OCI-LY7 (cell line): ENCODE data around the gene PPP4R1. TPM values are rescaled to one million over a fixed set of nuclear protein-coding genes. Genes with fewer than 3 reads are reported as not detected.

Experiments
- BruUV-seq: library from RNA; stranded (reverse); fragments of 400-500 nt; replicated peaks from 2 replicates; lab custom pipeline; 2021; lab: Mats Ljungman, UMichigan
- CTCF ChIA-PET: fragments of 300-600 bp; sonication (Branson Sonifier 250); formaldehyde crosslinking; loops from one replicate; lab custom pipeline; 2022; ENCODE audit warnings: antibody characterized with exemption; ENCODE audit not compliant: unreplicated experiment; lab: Charles Lee
- POLR2A ChIA-PET: fragments of 300-600 bp; sonication (Branson Sonifier 250); formaldehyde crosslinking; loops from one replicate; lab custom pipeline; 2022; ENCODE audit warnings: antibody characterized with exemption; lab: Charles Lee
- DNase-seq: peaks from one replicate; pipeline ENCODE4 v3.0.0-alpha.2; 2015; ENCODE audit warnings: low spot score
- H2AFZ ChIP-seq: fragments of 200-600 bp; sonication (generic), shearing (Covaris generic); 2 replicates; pipeline ENCODE4 v1.6.1; 2014; ENCODE audit warnings: mild to moderate bottlenecking, antibody characterized with exemption, low read length, moderate library complexity
- H3K27ac ChIP-seq: fragments of 200-600 bp; sonication (generic); 2 replicates; pipeline ENCODE4 v1.5.1; 2014; ENCODE audit warnings: mixed run types, low read depth, mild to moderate bottlenecking, moderate library complexity, low read length, inconsistent platforms; ENCODE audit not compliant: poor library complexity, severe bottlenecking
- H3K36me3 ChIP-seq: fragments of 200-600 bp; sonication (generic); 2 replicates; pipeline ENCODE4 v1.6.1; 2014; ENCODE audit warnings: mild to moderate bottlenecking, antibody characterized with exemption, low read length, moderate library complexity, mixed read lengths; ENCODE audit not compliant: insufficient read depth
- H3K4me1 ChIP-seq: fragments of 200-600 bp; sonication (generic); 2 replicates; pipeline ENCODE4 v1.5.1; 2014; ENCODE audit warnings: mild to moderate bottlenecking, low read length; ENCODE audit not compliant: insufficient read depth, poor library complexity, severe bottlenecking
- H3K4me2 ChIP-seq: fragments of 200-600 bp; sonication (generic); 2 replicates; pipeline ENCODE4 v1.6.1; 2014; ENCODE audit warnings: mild to moderate bottlenecking, low read length
- H3K4me3 ChIP-seq: fragments of 200-600 bp; sonication (generic); 2 replicates; pipeline ENCODE4 v1.5.1; 2014; ENCODE audit warnings: mild to moderate bottlenecking, low read depth, low read length; ENCODE audit not compliant: poor library complexity, severe bottlenecking
- H3K79me2 ChIP-seq: fragments of 200-600 bp; sonication (generic); 2 replicates; pipeline ENCODE4 v1.6.1; 2016; ENCODE audit warnings: low read depth, mild to moderate bottlenecking, low read length, moderate library complexity, mixed read lengths; ENCODE audit not compliant: insufficient read depth
- H3K9me2 ChIP-seq: fragments of 200-600 bp; sonication (generic); 2 replicates; pipeline ENCODE4 v1.6.1; 2016; ENCODE audit warnings: mild to moderate bottlenecking, low read length, mixed read lengths; ENCODE audit not compliant: insufficient read depth
- H3K9me3 ChIP-seq: fragments of 200-600 bp; sonication (generic); 2 replicates; pipeline ENCODE4 v1.6.1; 2014; ENCODE audit warnings: mild to moderate bottlenecking, mixed run types, low read length, mixed read lengths
- H4K20me1 ChIP-seq: fragments of 200-600 bp; sonication (generic); 2 replicates; pipeline ENCODE4 v1.6.1; 2014; ENCODE audit warnings: mild to moderate bottlenecking, antibody characterized with exemption, low read length, moderate library complexity, mixed read lengths; ENCODE audit not compliant: insufficient read depth
- EZH2phosphoT487 ChIP-seq: fragments of 200-600 bp; sonication (generic); IDR thresholded peaks from 2 replicates; pipeline ENCODE4 v1.6.1; 2018; ENCODE audit warnings: low read depth, borderline replicate concordance, mild to moderate bottlenecking, mixed run types, antibody characterized with exemption, low read length, moderate library complexity, mixed read lengths
- intact Hi-C: fragments of 100-400 bp; cut with micrococcal nuclease; formaldehyde crosslinking; loops from one replicate; pipeline ENCODE4 v1.10.0; 2022; ENCODE audit not compliant: unreplicated experiment
- total RNA-seq, 2 experiments: library from RNA; depleted of rRNA in 1 of 2; stranded (reverse); fragments of >200 nt in 1 of 2; shearing (Covaris generic) in 1 of 2; gene quantifications; 2 replicates each; pipeline ENCODE4 v1.2.3, GENCODE V29; 2014 to 2022
- TF ChIP-seq, protein P1 (sequence below): fragments of 200-600 bp; sonication (generic); conservative IDR thresholded peaks from 2 replicates; pipeline ENCODE4 v1.5.1; 2014; ENCODE audit warnings: mild to moderate bottlenecking, antibody characterized with exemption, low read length, moderate library complexity, mixed read lengths

Gene PPP4R1
- total RNA-seq, 2 experiments from 2014 or later = 64.9 to 72.4 TPM

GRCh38 chr18:9570255-9570654 lies 44.1 kb downstream of the PPP4R1 start:
- no peaks in the 10 kb centered on the region for H3K9me2 ChIP-seq
- BruUV-seq = TSS peak; percentile 21
- no peak overlapping the region for H3K4me3 ChIP-seq
- no peaks in the 10 kb centered on the region for H4K20me1 ChIP-seq
- DNase-seq = no peak
- peaks cover 54% of the 10 kb centered on the region for H3K36me3 ChIP-seq
- CTCF ChIA-PET = no interaction called here
- H3K9me3 ChIP-seq = no peaks in the 10 kb centered on the region
- no peak for TF ChIP-seq EZH2phosphoT487
- TF ChIP-seq, protein P1, sequence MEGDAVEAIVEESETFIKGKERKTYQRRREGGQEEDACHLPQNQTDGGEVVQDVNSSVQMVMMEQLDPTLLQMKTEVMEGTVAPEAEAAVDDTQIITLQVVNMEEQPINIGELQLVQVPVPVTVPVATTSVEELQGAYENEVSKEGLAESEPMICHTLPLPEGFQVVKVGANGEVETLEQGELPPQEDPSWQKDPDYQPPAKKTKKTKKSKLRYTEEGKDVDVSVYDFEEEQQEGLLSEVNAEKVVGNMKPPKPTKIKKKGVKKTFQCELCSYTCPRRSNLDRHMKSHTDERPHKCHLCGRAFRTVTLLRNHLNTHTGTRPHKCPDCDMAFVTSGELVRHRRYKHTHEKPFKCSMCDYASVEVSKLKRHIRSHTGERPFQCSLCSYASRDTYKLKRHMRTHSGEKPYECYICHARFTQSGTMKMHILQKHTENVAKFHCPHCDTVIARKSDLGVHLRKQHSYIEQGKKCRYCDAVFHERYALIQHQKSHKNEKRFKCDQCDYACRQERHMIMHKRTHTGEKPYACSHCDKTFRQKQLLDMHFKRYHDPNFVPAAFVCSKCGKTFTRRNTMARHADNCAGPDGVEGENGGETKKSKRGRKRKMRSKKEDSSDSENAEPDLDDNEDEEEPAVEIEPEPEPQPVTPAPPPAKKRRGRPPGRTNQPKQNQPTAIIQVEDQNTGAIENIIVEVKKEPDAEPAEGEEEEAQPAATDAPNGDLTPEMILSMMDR = no peak
- no peak overlapping the region for H3K4me2 ChIP-seq
- POLR2A ChIA-PET = interaction anchor here (0.6 kb wide), 1 partner anchor 79 kb away, joined by 6 read pairs; no protein-coding TSS in a partner anchor
- no peak overlapping the region for H3K27ac ChIP-seq
- H3K4me1 ChIP-seq = no peaks in the 10 kb centered on the region
- no peak overlapping the region for H2AFZ ChIP-seq
- H3K79me2 ChIP-seq = no peaks in the 10 kb centered on the region
- intact Hi-C loops = no loop called here

DNA sequence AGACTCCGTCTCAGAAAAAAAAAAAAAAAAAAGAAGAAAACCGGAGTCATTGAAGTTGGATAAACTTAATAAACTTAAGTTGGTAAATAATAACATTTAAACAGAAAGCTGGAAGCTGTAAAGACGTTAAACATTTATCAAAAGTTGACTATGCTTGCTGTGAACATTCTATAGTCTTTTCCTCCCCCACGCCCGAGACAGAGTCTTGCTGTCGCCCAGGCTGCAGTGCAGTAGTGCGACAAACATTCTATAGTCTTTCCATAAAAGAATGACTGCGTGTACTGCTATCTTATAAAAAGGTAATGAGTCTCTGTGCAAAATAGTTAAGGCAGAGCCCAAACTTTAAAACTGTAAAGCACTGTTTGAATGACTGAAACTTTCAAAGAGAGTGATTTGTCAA lies 45.2 kb downstream of the PPP4R1 start:
- intact Hi-C loops = no loop called here

GRCh38 chr18:9568186-9568585 lies 46.2 kb downstream of the PPP4R1 start:
- Histone ChIP-seq H3K4me3 (no peak overlapping the region), H3K36me3 (peaks cover 47% of the 10 kb centered on the region), H3K9me3 (no peaks in the 10 kb centered on the region), H3K4me2 (no peak overlapping the region), H3K4me1 (no peaks in the 10 kb centered on the region), H3K9me2 (no peaks in the 10 kb centered on the region), H4K20me1 (no peaks in the 10 kb centered on the region), H2AFZ (no peak overlapping the region), H3K27ac (no peak overlapping the region), H3K79me2 (no peaks in the 10 kb centered on the region)
- ChIA-PET CTCF (no interaction called here), POLR2A (interaction anchor here (0.6 to 1.8 kb wide), 3 partner anchors 12 to 729 kb away, joined by 3 to 5 read pairs (median 5); no protein-coding TSS in a partner anchor)
- no peak for DNase-seq
- TF ChIP-seq, protein P1 = no peak
- TF ChIP-seq EZH2phosphoT487 = no peak
- no TSS peak for BruUV-seq
- intact Hi-C loops = no loop called here

More for the DNA sequence above, 45.2 kb downstream of the PPP4R1 start:
- Histone ChIP-seq H4K20me1 (no peaks in the 10 kb centered on the region), H3K4me3 (no peak overlapping the region), H3K4me2 (no peak overlapping the region), H3K36me3 (peaks cover 50% of the 10 kb centered on the region), H3K9me2 (no peaks in the 10 kb centered on the region), H3K4me1 (no peaks in the 10 kb centered on the region), H3K27ac (no peak overlapping the region), H3K79me2 (no peaks in the 10 kb centered on the region), H3K9me3 (no peaks in the 10 kb centered on the region), H2AFZ (no peak overlapping the region)
- POLR2A ChIA-PET = interaction anchor here (0.5 to 0.7 kb wide), 3 partner anchors 46 to 1432 kb away, joined by 3 to 5 read pairs (median 4); no protein-coding TSS in a partner anchor
- TF ChIP-seq, protein P1 = no peak
- TF ChIP-seq EZH2phosphoT487 = no peak
- CTCF ChIA-PET = no interaction called here
- no TSS peak for BruUV-seq
- DNase-seq = no peak
